IMR-90 (cell line): ENCODE measurements around the gene HSPA1L. TPM values are rescaled to one million over a fixed set of nuclear protein-coding genes. Genes with fewer than 3 reads are reported as not detected.
A peak's percentile ranks its signal among the peaks of the same experiment; 100 is the strongest.

ENCODE experiments used
- ATAC-seq: fragments of 200-7000 bp; cut with Tn5 transposase; 2 replicates; pipeline ENCODE4 v1.9.1; 2020; ENCODE audit warnings: low read depth, mild to moderate bottlenecking, moderate library complexity
- BruUV-seq: library from RNA; stranded (reverse); fragments of 400-500 nt; replicated peaks from 2 replicates; lab custom pipeline; 2021; lab: Mats Ljungman, UMichigan
- CTCF ChIA-PET: fragments of 300-600 bp; formaldehyde crosslinking; extraction: SDS; loops from one replicate; lab custom pipeline; 2021; ENCODE audit warnings: antibody characterized with exemption; lab: Yijun Ruan, JAX
- POLR2A ChIA-PET: fragments of 300-600 bp; sonication (Branson Sonifier 250); formaldehyde crosslinking; loops from one replicate; lab custom pipeline; 2022; ENCODE audit warnings: antibody characterized with exemption; ENCODE audit not compliant: unreplicated experiment; lab: Charles Lee
- DNase-seq: peaks from one replicate; pipeline ENCODE4 v3.0.0; 2013
- H2AFZ ChIP-seq: replicated peaks from 2 replicates; pipeline ENCODE3; 2013; ENCODE audit warnings: low read length, mild to moderate bottlenecking; ENCODE audit not compliant: poor library complexity
- H2AK5ac ChIP-seq: 2 replicates; pipeline ENCODE4 v1.6.1; 2013; ENCODE audit warnings: low read depth, low read length, inconsistent platforms
- H2AK9ac ChIP-seq: replicated peaks from 2 replicates; pipeline ENCODE3; 2013; ENCODE audit warnings: mild to moderate bottlenecking, low read depth, low read length, moderate library complexity; ENCODE audit not compliant: poor library complexity
- H2BK120ac ChIP-seq: 2 replicates; pipeline ENCODE4 v1.6.1; 2013; ENCODE audit warnings: low read depth, low read length, inconsistent platforms
- H2BK15ac ChIP-seq: 3 replicates; pipeline ENCODE4 v1.6.1; 2013; ENCODE audit warnings: low read depth, low read length, inconsistent platforms
- H2BK20ac ChIP-seq: 2 replicates; pipeline ENCODE4 v1.6.1; 2013; ENCODE audit warnings: low read depth, mild to moderate bottlenecking, inconsistent platforms, low read length, moderate library complexity
- H2BK5ac ChIP-seq: 2 replicates; pipeline ENCODE4 v1.6.1; 2013; ENCODE audit warnings: mild to moderate bottlenecking, low read depth, low read length, inconsistent platforms; ENCODE audit not compliant: poor library complexity, severe bottlenecking
- H3K14ac ChIP-seq: replicated peaks from 2 replicates; pipeline ENCODE4 v1.6.1; 2013; ENCODE audit warnings: low read depth, low read length, inconsistent platforms
- H3K18ac ChIP-seq: 2 replicates; pipeline ENCODE4 v1.6.1; 2013; ENCODE audit warnings: low read depth, low read length, control low read depth
- H3K23ac ChIP-seq: 2 replicates; pipeline ENCODE4 v1.6.1; 2013; ENCODE audit warnings: low read depth, low read length, inconsistent platforms
- H3K27ac ChIP-seq: 2 replicates; pipeline ENCODE4 v1.5.1; 2013; ENCODE audit warnings: mild to moderate bottlenecking, control low read depth, low read length; ENCODE audit not compliant: insufficient read depth
- H3K27me3 ChIP-seq: 2 replicates; pipeline ENCODE4 v1.6.1; 2013; ENCODE audit warnings: low read length; ENCODE audit not compliant: control insufficient read depth, insufficient read depth
- H3K36me3 ChIP-seq: 2 replicates; pipeline ENCODE4 v1.6.1; 2013; ENCODE audit warnings: low read length, mixed read lengths; ENCODE audit not compliant: control insufficient read depth, insufficient read depth
- H3K4ac ChIP-seq: 2 replicates; pipeline ENCODE4 v1.6.1; 2013; ENCODE audit warnings: low read depth, low read length, inconsistent platforms
- H3K4me1 ChIP-seq: 2 replicates; pipeline ENCODE4 v1.6.1; 2013; ENCODE audit warnings: low read length, mixed read lengths; ENCODE audit not compliant: control insufficient read depth, insufficient read depth
- H3K4me2 ChIP-seq: 2 replicates; pipeline ENCODE4 v1.6.1; 2013; ENCODE audit warnings: low read depth, mild to moderate bottlenecking, control low read depth, low read length, moderate library complexity
- H3K4me3 ChIP-seq: 2 replicates; pipeline ENCODE4 v1.5.1; 2013; ENCODE audit warnings: low read depth, mild to moderate bottlenecking, control low read depth, low read length, moderate library complexity; ENCODE audit not compliant: insufficient read depth
- H3K56ac ChIP-seq: 2 replicates; pipeline ENCODE4 v1.6.1; 2013; ENCODE audit warnings: low read length, inconsistent platforms; ENCODE audit not compliant: insufficient read depth; ENCODE audit errors: extremely low read depth
- H3K79me1 ChIP-seq, 2 experiments: 2 replicates each; pipeline ENCODE4 v1.6.1; 2013; ENCODE audit warnings: low read length in 2 of 2, inconsistent platforms in 1 of 2, low read depth in 1 of 2
- H3K9ac ChIP-seq: 2 replicates; pipeline ENCODE4 v1.6.1; 2013; ENCODE audit warnings: low read depth, low read length, control low read depth
- H3K9me1 ChIP-seq: 2 replicates; pipeline ENCODE4 v1.6.1; 2013; ENCODE audit warnings: low read length, inconsistent platforms; ENCODE audit not compliant: insufficient read depth
- H3K9me3 ChIP-seq: 2 replicates; pipeline ENCODE4 v1.6.1; 2013; ENCODE audit warnings: low read length; ENCODE audit not compliant: control insufficient read depth, insufficient read depth
- H4K20me1 ChIP-seq: 2 replicates; pipeline ENCODE4 v1.6.1; 2013; ENCODE audit warnings: low read length, inconsistent platforms; ENCODE audit not compliant: insufficient read depth
- H4K5ac ChIP-seq: 2 replicates; pipeline ENCODE4 v1.6.1; 2013; ENCODE audit warnings: mild to moderate bottlenecking, low read depth, low read length, control low read depth
- H4K8ac ChIP-seq, 2 experiments: 2 replicates each; pipeline ENCODE4 v1.6.1; 2013; ENCODE audit warnings: low read depth in 2 of 2, low read length in 2 of 2, control low read depth in 1 of 2, inconsistent platforms in 1 of 2
- H4K91ac ChIP-seq: 2 replicates; pipeline ENCODE4 v1.6.1; 2013; ENCODE audit warnings: low read depth, low read length, inconsistent platforms; ENCODE audit not compliant: insufficient read depth
- BHLHE40 ChIP-seq: fragments of 150-350 bp; IDR thresholded peaks from 2 replicates; pipeline ENCODE4 v1.6.1; 2016; ENCODE audit warnings: mild to moderate bottlenecking, low read depth, low read length
- MAFK ChIP-seq: IDR thresholded peaks from 2 replicates; pipeline ENCODE4 v1.6.1; 2012; ENCODE audit warnings: low read depth, low read length, improper control_type of control experiment
- MAZ ChIP-seq: IDR thresholded peaks from 2 replicates; pipeline ENCODE4 v1.6.1; 2012; ENCODE audit warnings: low read depth, mild to moderate bottlenecking, low read length, improper control_type of control experiment, moderate library complexity, borderline replicate concordance
- RFX5 ChIP-seq: IDR thresholded peaks from 2 replicates; pipeline ENCODE4 v1.8.0; 2012; ENCODE audit warnings: low read depth, mild to moderate bottlenecking, low read length, moderate library complexity
- WGBS, 2 experiments: methylation state at CpG; one replicate each; pipeline versions ENCODE4 v1.1.5 to v1.1.7; 2013; ENCODE audit warnings: missing lambda C conversion rate in 2 of 2; ENCODE audit not compliant: insufficient read length in 1 of 2; ENCODE audit errors: extremely low coverage in 2 of 2; 5-methylcytosine and 5-hydroxymethylcytosine counted together
- dilution Hi-C: fragments of 300-500 bp; cut with HindIII; formaldehyde crosslinking; loops from one replicate; pipeline ENCODE4 v1.14.3; 2018; ENCODE audit warnings: low sequenced_read_pairs; ENCODE audit not compliant: unreplicated experiment
- in situ Hi-C: fragments of 300-500 bp; cut with MboI; formaldehyde crosslinking; loops from 3 replicates; pipeline ENCODE4 v1.14.3; 2019; ENCODE audit warnings: low sequenced_read_pairs, inconsistent platforms, mixed read lengths
- intact Hi-C: fragments of 100-400 bp; cut with micrococcal nuclease; formaldehyde crosslinking; loops from 2 replicates; pipeline ENCODE4 v1.10.0; 2022
- polyA plus RNA-seq, 3 experiments: library from polyadenylated mRNA; depleted of rRNA; stranded (reverse); fragments of >200 nt; gene quantifications; 2 replicates each; pipeline ENCODE4 v1.2.3, GENCODE V29; 2012; ENCODE audit warnings: low replicate concordance in 1 of 3
- total RNA-seq: library from RNA; depleted of rRNA; stranded (reverse); fragments of >200 nt; gene quantifications from 2 replicates; pipeline ENCODE4 v1.2.3, GENCODE V29; 2012

The HSPA1L gene
- total and polyA plus RNA-seq, 2 of the 4 experiments (the other 2 are of a cell fraction) = 0.97 to 1.3 TPM

GRCh38 chr6:31763619-31763940 lies 51.5 kb downstream of the HSPA1L start:
- H3K14ac ChIP-seq = peak overlapping the region; percentile 74
- no peak overlapping the region; the same call in 1 of the 2 replicates for H4K91ac ChIP-seq
- peak overlapping the region; percentile 65 for H2AK5ac ChIP-seq
- H2BK20ac ChIP-seq = no peak overlapping the region
- no peaks in the 10 kb centered on the region for H4K20me1 ChIP-seq
- H3K4ac ChIP-seq = peak overlapping the region; percentile 66
- H3K27me3 ChIP-seq = no peaks in the 10 kb centered on the region
- H2BK120ac ChIP-seq = 0 out of 2 replicates have a peak overlapping the region, but pooled peaks have one; percentile 14
- CTCF ChIA-PET = interaction anchor here (0.6 kb wide), 1 partner anchor 28 kb away, joined by 3 read pairs; no protein-coding TSS in a partner anchor
- H3K56ac ChIP-seq = no peak overlapping the region; the same call in 1 of the 2 replicates
- no peak overlapping the region for H2BK15ac ChIP-seq
- H3K9me1 ChIP-seq = peaks cover 10% of the 10 kb centered on the region
- H4K5ac ChIP-seq = no peak overlapping the region
- no peaks in the 10 kb centered on the region for H3K9me3 ChIP-seq
- TF ChIP-seq BHLHE40 (peak; percentile 70; the same call in 1 of the 2 replicates), MAFK (no peak), MAZ (no peak), RFX5 (no peak)
- no peak overlapping the region for H3K18ac ChIP-seq
- peak overlapping the region in 1 of 2 experiments; percentile 65; a peak in 1 of 4 replicates for H4K8ac ChIP-seq
- 0% methylated on average over 1 of the region's 1 CpG; no CpG with 5 or more reads in 1 of the 2 experiments for WGBS, 2 experiments
- POLR2A ChIA-PET = no interaction called here
- DNase-seq (peak; percentile 21), ATAC-seq (peak; percentile 88)
- H2BK5ac ChIP-seq = peak overlapping the region; percentile 5
- no peak overlapping the region for H3K27ac ChIP-seq
- no peak overlapping the region for H3K9ac ChIP-seq
- H3K4me2 ChIP-seq = no peak overlapping the region
- H3K36me3 ChIP-seq = peaks cover 5% of the 10 kb centered on the region; the same call in 1 of the 2 replicates
- H3K4me3 ChIP-seq = no peak overlapping the region
- dilution Hi-C loops (no loop called here), in situ Hi-C loops (no loop called here), intact Hi-C loops (no loop called here)
- no TSS peak for BruUV-seq
- peaks cover 4% of the 10 kb centered on the region for H3K4me1 ChIP-seq
- H2AK9ac ChIP-seq = peak overlapping the region; percentile 71
- no peak overlapping the region for H3K23ac ChIP-seq
- no peaks in the 10 kb centered on the region for H3K79me1 ChIP-seq
- H2AFZ ChIP-seq = peak overlapping the region; percentile 64
